IPS-NIHi7 (cell line): ENCODE data around the gene LBHD1.
"Not testable (repeated sequence)": the region's sequence is repeated elsewhere in the genome, so short reads cannot be mapped to it uniquely, and the experiment has no call there.

ENCODE experiments used
- DNase-seq: peaks from one replicate; pipeline ENCODE4 v3.0.0; 2012; ENCODE audit warnings: mixed read lengths; ENCODE audit errors: extremely low spot score

Gene LBHD1

GRCh38 chr11:62664405-62665074 is 7.5 kb downstream of the LBHD1 start:
- peak; percentile 62 for DNase-seq

- no peak for DNase-seq
Observed at GRCh38 chr11:62656796-62657429, 15.2 kb downstream of the LBHD1 start.

- DNase-seq: no peak
Observed at GRCh38 chr11:62654297-62654696, 17.8 kb downstream of the LBHD1 start.

- DNase-seq: no peak
Observed at GRCh38 chr11:62652161-62653006, 19.7 kb downstream of the LBHD1 start.

GRCh38 chr11:62650283-62650682 is 21.8 kb downstream of the LBHD1 start:
- DNase-seq: not testable (repeated sequence)

GRCh38 chr11:62649486-62649885 is 22.6 kb downstream of the LBHD1 start:
- DNase-seq: no peak

- DNase-seq: no peak
Observed at GRCh38 chr11:62648967-62649364, 23.1 kb downstream of the LBHD1 start.

GRCh38 chr11:62648185-62648966 is 23.7 kb downstream of the LBHD1 start:
- DNase-seq: no peak

GRCh38 chr11:62647609-62648005 is 24.5 kb downstream of the LBHD1 start:
- DNase-seq: no peak

- peak; percentile 22 for DNase-seq
Observed at GRCh38 chr11:62646825-62647608, 25.1 kb downstream of the LBHD1 start.

- DNase-seq: peak; percentile 100
Observed at GRCh38 chr11:62645946-62646824, 25.9 kb downstream of the LBHD1 start, which contains the start of gene GANAB. Gene GANAB (minus strand): TSS chr11:62646613. CDS start chr11:62646599, 14 bp downstream.

GRCh38 chr11:62645671-62645945 is 26.5 kb downstream of the LBHD1 start:
- no peak for DNase-seq

GRCh38 chr11:62644220-62644619 is 27.8 kb downstream of the LBHD1 start:
- DNase-seq: no peak

- DNase-seq: no peak
Observed at GRCh38 chr11:62632492-62632891, 39.6 kb downstream of the LBHD1 start.

GRCh38 chr11:62627713-62628112 is 44.4 kb downstream of the LBHD1 start:
- DNase-seq: no peak

GRCh38 chr11:62622476-62623089 is 49.5 kb downstream of the LBHD1 start:
- DNase-seq: no peak

- DNase-seq: peak; percentile 99
Observed at GRCh38 chr11:62621567-62622470, 50.2 kb downstream of the LBHD1 start, which contains the start of gene B3GAT3. Gene B3GAT3 (minus strand): TSS chr11:62621986. CDS start chr11:62621947, 39 bp downstream.

GRCh38 chr11:62621027-62621566 is 51.0 kb downstream of the LBHD1 start:
- DNase-seq: no peak
